Measurements from ENCODE around the gene TAPT1.

TAPT1 gene

GRCh38 chr4:16131293-16131692 is 95.0 kb downstream of the TAPT1 start:
- DNase-seq (ENCODE audit: low spot score): no peak

GRCh38 chr4:16129336-16129735 is 96.9 kb downstream of the TAPT1 start:
- no peak for DNase-seq (ENCODE audit: low spot score)

GRCh38 chr4:16126714-16127113 is 99.6 kb downstream of the TAPT1 start:
- no peak for DNase-seq (ENCODE audit: low spot score)

- no peak for DNase-seq (ENCODE audit: low spot score)
Observed at GRCh38 chr4:16125571-16126445, 100.5 kb downstream of the TAPT1 start.

- DNase-seq (ENCODE audit: low spot score): no peak
Observed at GRCh38 chr4:16124232-16124631, 102.0 kb downstream of the TAPT1 start.

GRCh38 chr4:16123356-16124084 is 102.8 kb downstream of the TAPT1 start:
- DNase-seq (ENCODE audit: low spot score): no peak

GRCh38 chr4:16122784-16123183 is 103.5 kb downstream of the TAPT1 start:
- no peak for DNase-seq (ENCODE audit: low spot score)

- DNase-seq (ENCODE audit: low spot score): no peak
Observed at GRCh38 chr4:16122308-16122711, 104.0 kb downstream of the TAPT1 start.

- no peak for DNase-seq (ENCODE audit: low spot score)
Observed at GRCh38 chr4:16120720-16121119, 105.6 kb downstream of the TAPT1 start.

- DNase-seq (ENCODE audit: low spot score): no peak
Observed at GRCh38 chr4:16119981-16120380, 106.3 kb downstream of the TAPT1 start.

GRCh38 chr4:16118090-16118489 is 108.2 kb downstream of the TAPT1 start:
- no peak for DNase-seq (ENCODE audit: low spot score)

- no peak for DNase-seq (ENCODE audit: low spot score)
Observed at GRCh38 chr4:16117164-16117563, 109.1 kb downstream of the TAPT1 start.

- no peak for DNase-seq (ENCODE audit: low spot score)
Observed at GRCh38 chr4:16116493-16116990, 109.7 kb downstream of the TAPT1 start.

- DNase-seq (ENCODE audit: low spot score): no peak
Observed at GRCh38 chr4:16116019-16116418, 110.3 kb downstream of the TAPT1 start.

- no peak for DNase-seq (ENCODE audit: low spot score)
Observed at GRCh38 chr4:16114546-16114945, 111.7 kb downstream of the TAPT1 start.

GRCh38 chr4:16113741-16114140 is 112.5 kb downstream of the TAPT1 start:
- DNase-seq (ENCODE audit: low spot score): no peak

GRCh38 chr4:16111533-16111932 is 114.7 kb downstream of the TAPT1 start:
- no peak for DNase-seq (ENCODE audit: low spot score)

- no peak for DNase-seq (ENCODE audit: low spot score)
Observed at GRCh38 chr4:16110661-16111290, 115.5 kb downstream of the TAPT1 start.
